A673 (cell line): ENCODE data around the gene KCNMA1. TPM values are rescaled to one million over a fixed set of nuclear protein-coding genes. Genes with fewer than 3 reads are reported as not detected.

Experiments used
- BruUV-seq: library from RNA; stranded (reverse); fragments of 400-500 nt; replicated peaks from 2 replicates; lab custom pipeline; 2021; lab: Mats Ljungman, UMichigan
- CTCF ChIA-PET: fragments of 300-600 bp; sonication (Branson Sonifier 250); formaldehyde crosslinking; loops from one replicate; lab custom pipeline; 2022; ENCODE audit warnings: antibody characterized with exemption; lab: Charles Lee
- POLR2A ChIA-PET: fragments of 300-600 bp; sonication (Branson Sonifier 250); formaldehyde crosslinking; loops from one replicate; lab custom pipeline; 2022; ENCODE audit warnings: antibody characterized with exemption; ENCODE audit not compliant: low non-redundant PET; lab: Charles Lee
- DNase-seq: peaks from one replicate; pipeline ENCODE4 v3.0.0-alpha.2; 2015; ENCODE audit warnings: low spot score
- H3K27ac ChIP-seq: fragments of 200-600 bp; sonication (generic); 2 replicates; pipeline ENCODE4 v1.5.1; 2016; ENCODE audit warnings: mixed run types, low read depth, mild to moderate bottlenecking, mixed read lengths, antibody characterized with exemption, low read length; ENCODE audit not compliant: poor library complexity, severe bottlenecking
- H3K27me3 ChIP-seq: fragments of 200-600 bp; sonication (generic); replicated peaks from 2 replicates; pipeline ENCODE4 v1.6.1; 2017; ENCODE audit warnings: mixed run types, low read depth, mild to moderate bottlenecking, mixed read lengths, antibody characterized with exemption, low read length; ENCODE audit not compliant: insufficient read depth, poor library complexity
- H3K36me3 ChIP-seq: fragments of 200-600 bp; sonication (generic); 2 replicates; pipeline ENCODE4 v1.6.1; 2016; ENCODE audit warnings: mixed run types, mild to moderate bottlenecking, mixed read lengths, antibody characterized with exemption, low read length; ENCODE audit not compliant: insufficient read depth, poor library complexity, severe bottlenecking
- H3K4me1 ChIP-seq: fragments of 200-600 bp; sonication (generic); 2 replicates; pipeline ENCODE4 v1.6.1; 2017; ENCODE audit warnings: mixed run types, mild to moderate bottlenecking, mixed read lengths, antibody characterized with exemption, low read length; ENCODE audit not compliant: insufficient read depth, poor library complexity, severe bottlenecking
- H3K4me3 ChIP-seq: fragments of 200-600 bp; sonication (generic); 2 replicates; pipeline ENCODE4 v1.5.1; 2016; ENCODE audit warnings: low read depth, mixed run types, mild to moderate bottlenecking, mixed read lengths, low read length; ENCODE audit not compliant: poor library complexity, severe bottlenecking
- H3K9me3 ChIP-seq: fragments of 200-600 bp; sonication (generic); 2 replicates; pipeline ENCODE4 v1.6.1; 2016; ENCODE audit warnings: mixed run types, low read depth, mild to moderate bottlenecking, mixed read lengths, antibody characterized with exemption, low read length; ENCODE audit not compliant: poor library complexity, severe bottlenecking
- CTCF ChIP-seq: fragments of 300-800, 200-600 bp; sonication (generic); conservative IDR thresholded peaks from 2 replicates; pipeline ENCODE4 v1.5.1; 2017; ENCODE audit warnings: low read depth, mild to moderate bottlenecking, antibody characterized with exemption, low read length, moderate library complexity, mixed read lengths
- EZH2 ChIP-seq: fragments of 200-600 bp; sonication (generic); IDR thresholded peaks from 2 replicates; pipeline ENCODE4 v1.6.1; 2017; ENCODE audit warnings: borderline replicate concordance, low read depth, mild to moderate bottlenecking, mixed read lengths, antibody characterized with exemption, low read length; ENCODE audit not compliant: poor library complexity, severe bottlenecking
- intact Hi-C: fragments of 100-400 bp; cut with micrococcal nuclease; formaldehyde crosslinking; loops from one replicate; pipeline ENCODE4 v1.10.0; 2022; ENCODE audit not compliant: unreplicated experiment
- total RNA-seq: library from RNA; stranded (reverse); gene quantifications from 2 replicates; pipeline ENCODE4 v1.2.3, GENCODE V29; 2021

Gene KCNMA1
- total RNA-seq, 1 experiment from 2014 or later: 0.84 TPM

- TF ChIP-seq EZH2: no peak
- TF ChIP-seq CTCF: no peak
These were observed 103.7 kb downstream of the KCNMA1 start for GRCh38 chr10:77533887-77534278.

GRCh38 chr10:77533146-77533886 lies 104.3 kb downstream of the KCNMA1 start:
- Histone ChIP-seq H3K27ac (no peak overlapping the region), H3K9me3 (no peaks in the 10 kb centered on the region), H3K4me1 (peaks cover 15% of the 10 kb centered on the region), H3K27me3 (peaks cover 68% of the 10 kb centered on the region), H3K36me3 (no peaks in the 10 kb centered on the region), H3K4me3 (no peak overlapping the region)
- no peak for DNase-seq
- ChIA-PET CTCF (no interaction called here), POLR2A (no interaction called here)
- BruUV-seq: no TSS peak
- no peak for TF ChIP-seq CTCF
- TF ChIP-seq EZH2: no peak
- intact Hi-C loops: no loop called here

More at GRCh38 chr10:77533887-77534278, 103.7 kb downstream of the KCNMA1 start:
- BruUV-seq: no TSS peak
- no peak for DNase-seq
- H3K4me3 ChIP-seq: no peak overlapping the region
- H3K27ac ChIP-seq: no peak overlapping the region
- ChIA-PET POLR2A (no interaction called here), CTCF (no interaction called here)
- H3K4me1 ChIP-seq: peaks cover 15% of the 10 kb centered on the region
- intact Hi-C loops: no loop called here
- no peaks in the 10 kb centered on the region for H3K36me3 ChIP-seq
- H3K27me3 ChIP-seq: peaks cover 68% of the 10 kb centered on the region
- no peaks in the 10 kb centered on the region for H3K9me3 ChIP-seq

GRCh38 chr10:77532068-77532467 lies 105.5 kb downstream of the KCNMA1 start:
- DNase-seq: no peak
- H3K9me3 ChIP-seq: no peaks in the 10 kb centered on the region
- H3K36me3 ChIP-seq: no peaks in the 10 kb centered on the region
- ChIA-PET CTCF (interaction anchor here (0.6 kb wide), 1 partner anchor 109 kb away, joined by 3 read pairs; no protein-coding TSS in a partner anchor), POLR2A (no interaction called here)
- intact Hi-C loops: no loop called here
- H3K27ac ChIP-seq: no peak overlapping the region
- TF ChIP-seq CTCF (no peak), EZH2 (no peak)
- no peak overlapping the region for H3K4me3 ChIP-seq
- peaks cover 61% of the 10 kb centered on the region for H3K27me3 ChIP-seq
- BruUV-seq: no TSS peak
- H3K4me1 ChIP-seq: peaks cover 15% of the 10 kb centered on the region
